HG02852 (cell line): ENCODE data around the gene DPH6.
"Not testable (repeated sequence)": the region's sequence is repeated elsewhere in the genome, so short reads cannot be mapped to it uniquely, and the experiment has no call there.

Source experiments
- ATAC-seq: cut with Tn5 transposase; IDR thresholded peaks from one replicate; pipeline ENCODE4 v1.9.1; 2021; ENCODE audit warnings: mild to moderate bottlenecking, moderate library complexity; ENCODE audit not compliant: unreplicated experiment

Gene DPH6

DNA sequence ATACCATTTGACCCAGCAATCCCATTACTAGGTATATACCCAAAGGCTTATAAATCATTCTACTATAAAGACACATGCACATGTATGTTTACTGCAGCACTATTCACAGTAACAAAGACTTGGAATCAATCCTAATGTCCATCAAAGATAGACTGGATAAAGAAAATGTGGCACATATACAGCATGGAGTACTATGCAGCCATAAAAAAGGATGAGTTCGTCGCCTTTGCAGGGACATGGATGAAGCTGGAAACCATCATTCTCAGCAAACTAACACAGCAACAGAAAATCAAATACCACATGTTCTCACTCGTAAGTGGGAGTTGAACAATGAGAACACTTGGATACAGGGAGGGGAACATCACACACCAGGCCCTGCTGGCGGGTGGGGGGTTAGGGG, 104.7 kb downstream of the DPH6 start:
- not testable (repeated sequence) for ATAC-seq

DNA sequence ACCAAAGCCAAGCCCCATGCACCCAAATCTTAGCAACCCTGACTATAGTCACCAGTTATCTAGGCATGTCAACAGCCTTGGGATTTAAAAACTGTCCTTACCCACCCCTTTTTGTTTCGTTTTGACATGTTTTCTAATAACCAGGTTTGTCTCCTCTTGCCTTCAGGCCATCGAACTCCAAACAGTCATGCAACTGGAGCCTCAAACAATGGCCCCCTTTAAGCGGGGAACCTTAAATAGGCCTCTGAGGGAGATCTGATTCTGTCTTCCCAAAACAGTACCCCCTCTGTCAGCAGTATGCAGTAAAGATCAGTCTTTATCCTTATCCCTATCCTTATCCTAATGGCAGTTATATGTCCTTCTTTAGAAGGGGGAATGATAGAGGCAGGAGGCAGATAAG, 105.7 kb downstream of the DPH6 start:
- no peak for ATAC-seq

DNA sequence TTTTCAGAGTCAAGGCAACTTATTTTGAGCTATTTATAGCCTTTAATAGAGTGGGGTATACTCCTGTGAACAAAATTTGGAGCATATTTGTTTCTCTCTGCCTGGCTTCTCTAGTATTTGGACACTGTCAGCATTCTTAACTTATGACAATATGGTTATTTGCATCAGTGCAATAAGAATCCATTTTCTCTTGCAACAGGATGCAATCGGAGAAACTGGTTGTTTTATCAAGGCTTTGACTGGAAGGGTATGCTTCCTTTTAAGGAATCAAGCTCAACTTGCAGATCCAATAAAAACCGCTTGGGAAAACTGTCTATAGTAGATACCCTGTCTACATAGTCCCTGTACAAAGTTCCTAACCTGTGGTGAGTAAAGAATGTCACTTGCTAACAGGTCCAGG, 106.7 kb downstream of the DPH6 start:
- no peak for ATAC-seq

GRCh38 chr15:35437157-35437556, 108.8 kb downstream of the DPH6 start:
- no peak for ATAC-seq

GRCh38 chr15:35436422-35436821, 109.5 kb downstream of the DPH6 start:
- no peak for ATAC-seq

DNA sequence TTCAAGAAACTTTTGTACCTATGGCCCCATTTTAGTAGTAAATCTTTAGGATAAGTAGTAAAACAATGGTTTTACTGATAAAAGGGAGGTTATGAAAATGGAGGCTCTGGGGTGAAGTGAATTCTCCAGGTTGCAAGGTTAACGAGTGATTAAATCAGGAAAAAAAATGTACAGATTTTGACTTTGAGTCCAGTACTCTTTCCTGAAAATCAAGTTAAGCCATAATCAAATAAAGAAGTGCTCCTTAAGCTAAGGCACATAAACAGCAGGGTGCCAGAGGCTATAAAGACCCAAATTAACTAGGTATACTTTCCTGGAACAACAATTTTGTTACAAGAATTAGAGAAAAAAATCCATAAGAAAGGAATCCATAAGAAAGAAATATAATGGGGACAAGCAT, 114.7 kb downstream of the DPH6 start:
- no peak for ATAC-seq

GRCh38 chr15:35430301-35430700, 115.7 kb downstream of the DPH6 start:
- ATAC-seq: no peak

DNA sequence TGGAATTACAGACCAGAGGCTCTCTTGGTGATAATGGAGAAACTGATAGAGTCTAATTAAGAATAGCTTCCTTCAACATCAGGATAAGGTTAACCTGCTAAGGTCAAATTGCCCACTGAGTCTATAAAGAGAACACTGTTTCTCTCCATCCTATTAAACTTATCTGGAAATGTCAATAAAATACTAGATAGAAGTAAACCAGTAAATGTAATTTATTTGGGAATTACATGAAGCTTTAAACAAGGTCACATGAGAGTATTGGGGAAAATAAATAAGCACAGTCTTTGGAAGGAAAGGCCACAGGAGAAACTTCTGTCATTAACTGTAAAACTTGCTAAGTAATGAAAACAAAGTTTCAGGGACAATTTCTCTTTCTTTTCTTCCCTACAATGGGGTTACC, 118.5 kb downstream of the DPH6 start:
- no peak for ATAC-seq

DNA sequence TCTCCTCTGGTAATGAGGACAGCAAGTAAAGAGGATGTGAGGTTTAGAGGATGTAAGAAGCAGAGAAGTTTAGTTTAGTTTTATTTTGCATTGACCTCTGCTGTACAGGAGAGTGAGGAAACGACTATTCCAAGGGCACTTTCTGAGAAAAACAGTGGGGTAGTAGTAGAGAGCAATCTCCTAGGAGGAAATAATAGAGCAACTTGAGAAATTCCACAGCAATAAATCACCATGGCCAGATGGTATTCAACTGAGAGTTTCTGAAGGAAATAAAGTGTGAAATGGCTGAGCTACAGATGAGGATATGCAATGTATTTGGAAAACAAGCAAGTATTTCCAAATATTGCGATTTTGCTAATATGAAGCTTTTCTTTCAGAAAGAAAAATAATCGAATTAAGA, 118.9 kb downstream of the DPH6 start:
- no peak for ATAC-seq

GRCh38 chr15:35410775-35411174, 135.2 kb downstream of the DPH6 start:
- ATAC-seq: no peak

- no peak for ATAC-seq
Measured at GRCh38 chr15:35399901-35400300, 146.1 kb downstream of the DPH6 start.

DNA sequence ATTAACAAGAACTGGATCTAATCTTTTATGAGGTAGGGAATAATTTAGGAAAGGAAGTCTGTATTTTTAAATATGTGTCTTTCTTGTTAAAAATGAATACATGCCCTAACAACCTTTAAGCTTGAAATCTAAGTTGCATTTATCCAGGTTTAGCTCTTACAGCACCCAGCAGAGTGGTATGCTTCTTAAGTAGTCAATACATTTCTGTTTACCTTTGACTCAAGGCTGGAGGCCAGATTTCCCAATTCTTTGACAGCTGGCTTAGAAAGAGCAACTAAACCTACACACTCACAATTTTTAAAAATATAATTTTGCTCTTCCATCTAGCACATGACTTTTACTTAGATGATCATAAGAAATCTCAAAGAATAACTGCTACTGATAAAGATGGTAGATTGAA, 148.9 kb downstream of the DPH6 start:
- no peak for ATAC-seq

GRCh38 chr15:35394416-35394815, 151.5 kb downstream of the DPH6 start:
- no peak for ATAC-seq

- no peak for ATAC-seq
Measured at GRCh38 chr15:35393398-35393797, 152.6 kb downstream of the DPH6 start.

DNA sequence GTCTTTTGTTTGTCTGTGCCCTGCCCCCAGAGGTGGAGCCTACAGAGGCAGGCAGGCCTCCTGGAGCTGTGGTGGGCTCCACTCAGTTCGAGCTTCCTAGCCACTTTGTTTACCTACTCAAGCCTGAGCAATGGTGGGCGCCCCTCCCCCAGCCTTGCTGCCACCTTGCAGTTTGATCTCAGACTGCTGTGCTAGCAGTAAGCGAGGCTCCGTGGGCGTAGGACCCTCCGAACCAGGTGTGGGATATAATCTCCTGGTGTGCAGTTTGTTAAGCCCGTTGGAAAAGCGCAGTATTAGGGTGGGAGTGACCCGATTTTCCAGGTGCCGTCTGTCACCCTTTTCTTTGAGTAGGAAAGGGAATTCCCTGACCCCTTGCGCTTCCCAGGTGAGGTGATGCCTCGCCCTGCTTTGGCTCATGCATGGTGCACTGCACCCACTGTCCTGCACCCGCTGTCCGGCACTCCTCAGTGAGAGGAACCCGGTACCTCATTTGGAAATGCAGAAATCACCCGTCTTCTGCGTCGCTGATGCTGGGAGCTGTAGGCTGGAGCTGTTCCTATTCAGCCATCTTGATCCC, 154.5 kb downstream of the DPH6 start:
- not testable (repeated sequence) for ATAC-seq

DNA sequence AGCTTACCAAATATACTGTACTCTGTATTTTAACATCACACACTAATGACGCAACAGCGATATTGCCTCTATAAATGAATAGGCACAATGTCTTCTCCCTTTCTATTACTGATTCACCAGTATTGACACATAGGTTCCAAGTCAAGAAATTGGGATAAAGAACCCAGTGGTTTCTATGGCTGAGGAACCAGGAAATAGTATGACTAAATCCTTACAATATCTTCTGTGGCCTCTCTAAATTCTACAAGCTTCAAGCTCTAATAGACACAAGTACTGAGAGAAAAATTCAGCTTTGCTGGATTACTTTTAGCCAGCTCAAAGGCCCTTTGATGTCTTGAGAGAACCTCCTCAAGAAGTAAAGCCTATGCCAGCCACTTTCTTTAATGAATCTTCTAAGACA, 162.5 kb downstream of the DPH6 start:
- no peak for ATAC-seq

GRCh38 chr15:35381328-35381727, 164.6 kb downstream of the DPH6 start:
- ATAC-seq: no peak

DNA sequence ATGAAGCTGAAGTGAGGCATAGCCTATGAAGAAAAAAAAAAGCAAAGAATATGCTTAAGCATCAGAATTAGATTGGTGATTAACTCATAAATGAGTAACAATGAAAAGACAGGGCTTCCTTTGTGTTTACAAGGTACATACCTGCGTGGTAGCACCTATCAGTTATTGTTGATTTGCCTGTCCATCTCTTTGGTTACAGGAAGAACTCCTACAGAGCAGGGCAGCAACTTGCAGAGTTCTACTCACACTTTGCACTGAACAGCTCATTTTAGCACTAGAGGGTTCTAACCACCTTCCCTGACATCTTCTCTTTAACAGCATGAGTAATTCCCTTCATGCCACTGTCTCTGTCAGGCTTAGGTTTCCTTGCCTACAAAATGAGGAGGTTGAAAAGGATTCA, 166.0 kb downstream of the DPH6 start:
- ATAC-seq: no peak

DNA sequence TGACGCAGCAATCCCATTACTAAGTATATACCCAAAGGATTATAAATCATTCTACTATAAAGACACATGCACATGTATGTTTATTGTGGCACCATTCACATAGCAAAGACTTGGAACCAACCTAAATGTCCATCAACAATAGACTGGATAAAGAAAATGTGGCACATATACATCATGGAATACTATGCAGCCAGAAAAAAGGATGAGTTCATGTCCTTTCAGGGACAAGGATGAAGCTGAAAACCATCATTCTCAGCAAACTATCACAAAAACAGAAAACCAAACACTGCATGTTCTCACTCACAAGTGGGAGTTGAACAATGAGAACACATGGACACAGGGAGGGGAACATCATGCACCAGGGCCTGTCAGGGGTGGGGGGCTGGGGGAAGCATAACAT, 167.5 kb downstream of the DPH6 start:
- ATAC-seq: not testable (repeated sequence)

- no peak for ATAC-seq
Measured at GRCh38 chr15:35376707-35377106, 169.3 kb downstream of the DPH6 start.

DNA sequence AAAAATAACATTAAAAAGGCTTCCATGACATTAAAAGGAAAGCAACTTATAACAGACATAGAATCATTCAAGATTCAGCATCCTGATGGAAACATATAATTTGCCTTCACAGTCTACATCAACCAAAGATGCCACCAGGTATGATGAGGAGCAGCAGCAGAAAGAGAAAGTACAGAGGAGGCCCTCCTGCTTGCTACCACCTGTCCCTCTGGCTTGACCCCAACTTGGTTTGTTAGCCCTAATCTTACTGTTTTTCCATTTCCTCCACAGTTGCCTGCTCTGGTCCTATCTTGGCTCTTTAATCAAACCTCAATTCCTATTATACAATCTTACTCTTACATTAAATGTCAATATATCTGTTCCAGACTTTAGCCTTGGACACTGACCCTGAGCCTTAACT, 171.3 kb downstream of the DPH6 start:
- ATAC-seq: no peak

GRCh38 chr15:35362195-35362829, 183.7 kb downstream of the DPH6 start:
- no peak for ATAC-seq

DNA sequence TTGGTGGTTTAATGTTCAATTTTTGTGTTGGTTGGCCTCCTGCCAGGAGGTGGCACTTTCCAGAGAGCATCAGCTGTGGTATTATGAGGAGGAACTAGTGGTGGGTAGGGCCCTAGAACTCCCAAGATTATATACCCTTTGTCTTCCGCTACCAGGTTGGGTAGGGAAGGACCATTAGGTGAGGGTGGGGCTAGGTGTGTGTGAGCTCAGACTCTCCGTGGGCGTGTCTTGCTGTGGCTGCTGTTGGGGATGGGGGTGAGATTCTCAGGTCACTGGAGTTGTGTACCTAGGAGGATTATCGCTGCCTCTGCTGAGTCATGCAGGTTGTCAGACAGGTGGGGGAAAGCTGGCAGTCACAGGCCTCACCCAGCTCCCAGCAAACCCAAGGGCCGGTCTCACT, 187.1 kb downstream of the DPH6 start:
- ATAC-seq: no peak
